ENCODE data around the gene TCP1. TPM values are rescaled to one million over a fixed set of nuclear protein-coding genes. Genes with fewer than 3 reads are reported as not detected.
A peak's percentile ranks its signal among the peaks of the same experiment; 100 is the strongest.

The TCP1 gene
- total and polyA plus RNA-seq, 2 of the 13 experiments (the other 11 are each of a cell fraction or from before 2014, with no cell fraction given) = 116 to 553 TPM

DNA sequence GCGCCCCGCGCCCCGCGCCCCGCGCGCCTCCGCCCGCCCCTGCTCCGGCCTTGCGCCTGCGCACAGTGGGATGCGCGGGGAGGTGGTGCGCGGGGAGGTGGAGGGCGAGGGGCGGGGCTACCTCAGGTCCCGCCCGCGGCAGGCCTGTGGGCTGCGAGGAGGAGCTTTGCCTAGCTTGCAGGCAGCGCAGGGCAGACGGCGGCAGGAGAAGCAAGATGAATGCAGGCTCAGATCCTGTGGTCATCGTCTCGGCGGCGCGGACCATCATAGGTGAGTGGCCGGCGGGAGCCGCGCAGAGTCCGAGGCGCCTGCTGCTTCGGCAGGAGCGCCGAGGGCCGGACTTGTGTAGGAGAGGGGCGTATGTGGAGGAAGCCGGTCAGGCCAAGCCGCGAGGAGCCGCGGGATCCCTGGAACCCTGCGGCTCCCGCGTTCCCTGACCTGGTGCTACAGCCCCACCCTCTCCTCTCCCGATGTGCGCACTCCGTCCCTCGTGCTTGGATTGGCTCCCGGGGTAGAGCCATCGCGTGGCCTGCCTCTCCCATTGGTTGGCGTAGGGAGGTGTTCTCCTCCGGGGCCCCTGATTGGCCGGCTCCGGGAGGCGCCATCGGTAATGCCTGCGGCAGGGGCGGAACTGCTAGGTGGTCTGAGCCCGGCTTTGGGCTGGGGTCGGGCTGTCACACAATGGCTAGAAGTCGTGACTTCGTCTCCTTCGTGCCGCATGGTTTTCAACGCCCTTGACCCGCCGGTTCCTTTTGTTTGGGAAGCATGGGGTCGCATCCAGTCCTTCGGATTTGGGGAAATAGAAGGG is 27.3 kb downstream of the TCP1 start, which contains the start of gene ACAT2 (continued):
- TF ChIP-seq MXI1 (IDR thresholded peaks at IDR 0.05; ENCODE audit: borderline replicate concordance, low read depth, low read length) (no peak; the same call in 2 of the 3 replicates), ZNF468 (CRISPR knock-in tag; IDR thresholded peaks at IDR 0.05) (no peak), SPEN (CRISPR knock-in tag; IDR thresholded peaks at IDR 0.05; ENCODE audit: low read depth) (peak; percentile 60), ZNF543 (CRISPR knock-in tag; IDR thresholded peaks at IDR 0.05) (peak; percentile 83), HOXA7 (CRISPR knock-in tag; IDR thresholded peaks at IDR 0.05) (no peak), MBNL3 (CRISPR knock-in tag; conservative IDR thresholded peaks at IDR 0.05) (no peak), ZNF430 (CRISPR knock-in tag; IDR thresholded peaks at IDR 0.05) (peak; percentile 85; the same call in 1 of the 2 replicates), TSC22D2 (CRISPR knock-in tag; IDR thresholded peaks at IDR 0.05; ENCODE audit: borderline replicate concordance) (peak; percentile 64; the same call in 1 of the 2 replicates), FOXK1 (CRISPR knock-in tag; IDR thresholded peaks at IDR 0.05; ENCODE audit: borderline replicate concordance, low read depth) (peak; percentile 65; the same call in 1 of the 2 replicates), TP53 (CRISPR knock-in tag; conservative IDR thresholded peaks at IDR 0.05) (peak; percentile 74; the same call in 1 of the 2 replicates), EZH2 (conservative IDR thresholded peaks at IDR 0.05; ENCODE audit: low read depth, low read length) (no peak), ZFP90 (CRISPR knock-in tag; IDR thresholded peaks at IDR 0.05; ENCODE audit: borderline replicate concordance) (peak; percentile 95; the same call in 1 of the 2 replicates), ZNF484 (CRISPR knock-in tag; IDR thresholded peaks at IDR 0.05; ENCODE audit: borderline replicate concordance, low read depth) (peak; percentile 56; the same call in 1 of the 2 replicates), KLF6 (CRISPR knock-in tag; IDR thresholded peaks at IDR 0.05) (no peak; the same call in 1 of the 2 replicates), POLR2G (IDR thresholded peaks at IDR 0.05; ENCODE audit: low read depth, low read length) (peak; percentile 76)
- TF ChIP-seq, protein P1, sequence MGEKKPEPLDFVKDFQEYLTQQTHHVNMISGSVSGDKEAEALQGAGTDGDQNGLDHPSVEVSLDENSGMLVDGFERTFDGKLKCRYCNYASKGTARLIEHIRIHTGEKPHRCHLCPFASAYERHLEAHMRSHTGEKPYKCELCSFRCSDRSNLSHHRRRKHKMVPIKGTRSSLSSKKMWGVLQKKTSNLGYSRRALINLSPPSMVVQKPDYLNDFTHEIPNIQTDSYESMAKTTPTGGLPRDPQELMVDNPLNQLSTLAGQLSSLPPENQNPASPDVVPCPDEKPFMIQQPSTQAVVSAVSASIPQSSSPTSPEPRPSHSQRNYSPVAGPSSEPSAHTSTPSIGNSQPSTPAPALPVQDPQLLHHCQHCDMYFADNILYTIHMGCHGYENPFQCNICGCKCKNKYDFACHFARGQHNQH (CRISPR knock-in tag; IDR thresholded peaks at IDR 0.05) = peak; percentile 80
- TF ChIP-seq, protein P2, sequence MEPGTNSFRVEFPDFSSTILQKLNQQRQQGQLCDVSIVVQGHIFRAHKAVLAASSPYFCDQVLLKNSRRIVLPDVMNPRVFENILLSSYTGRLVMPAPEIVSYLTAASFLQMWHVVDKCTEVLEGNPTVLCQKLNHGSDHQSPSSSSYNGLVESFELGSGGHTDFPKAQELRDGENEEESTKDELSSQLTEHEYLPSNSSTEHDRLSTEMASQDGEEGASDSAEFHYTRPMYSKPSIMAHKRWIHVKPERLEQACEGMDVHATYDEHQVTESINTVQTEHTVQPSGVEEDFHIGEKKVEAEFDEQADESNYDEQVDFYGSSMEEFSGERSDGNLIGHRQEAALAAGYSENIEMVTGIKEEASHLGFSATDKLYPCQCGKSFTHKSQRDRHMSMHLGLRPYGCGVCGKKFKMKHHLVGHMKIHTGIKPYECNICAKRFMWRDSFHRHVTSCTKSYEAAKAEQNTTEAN (CRISPR knock-in tag; conservative IDR thresholded peaks at IDR 0.05) = 0 out of 2 replicates have a peak, but pooled peaks have one; percentile 54
- TF ChIP-seq, protein P3, sequence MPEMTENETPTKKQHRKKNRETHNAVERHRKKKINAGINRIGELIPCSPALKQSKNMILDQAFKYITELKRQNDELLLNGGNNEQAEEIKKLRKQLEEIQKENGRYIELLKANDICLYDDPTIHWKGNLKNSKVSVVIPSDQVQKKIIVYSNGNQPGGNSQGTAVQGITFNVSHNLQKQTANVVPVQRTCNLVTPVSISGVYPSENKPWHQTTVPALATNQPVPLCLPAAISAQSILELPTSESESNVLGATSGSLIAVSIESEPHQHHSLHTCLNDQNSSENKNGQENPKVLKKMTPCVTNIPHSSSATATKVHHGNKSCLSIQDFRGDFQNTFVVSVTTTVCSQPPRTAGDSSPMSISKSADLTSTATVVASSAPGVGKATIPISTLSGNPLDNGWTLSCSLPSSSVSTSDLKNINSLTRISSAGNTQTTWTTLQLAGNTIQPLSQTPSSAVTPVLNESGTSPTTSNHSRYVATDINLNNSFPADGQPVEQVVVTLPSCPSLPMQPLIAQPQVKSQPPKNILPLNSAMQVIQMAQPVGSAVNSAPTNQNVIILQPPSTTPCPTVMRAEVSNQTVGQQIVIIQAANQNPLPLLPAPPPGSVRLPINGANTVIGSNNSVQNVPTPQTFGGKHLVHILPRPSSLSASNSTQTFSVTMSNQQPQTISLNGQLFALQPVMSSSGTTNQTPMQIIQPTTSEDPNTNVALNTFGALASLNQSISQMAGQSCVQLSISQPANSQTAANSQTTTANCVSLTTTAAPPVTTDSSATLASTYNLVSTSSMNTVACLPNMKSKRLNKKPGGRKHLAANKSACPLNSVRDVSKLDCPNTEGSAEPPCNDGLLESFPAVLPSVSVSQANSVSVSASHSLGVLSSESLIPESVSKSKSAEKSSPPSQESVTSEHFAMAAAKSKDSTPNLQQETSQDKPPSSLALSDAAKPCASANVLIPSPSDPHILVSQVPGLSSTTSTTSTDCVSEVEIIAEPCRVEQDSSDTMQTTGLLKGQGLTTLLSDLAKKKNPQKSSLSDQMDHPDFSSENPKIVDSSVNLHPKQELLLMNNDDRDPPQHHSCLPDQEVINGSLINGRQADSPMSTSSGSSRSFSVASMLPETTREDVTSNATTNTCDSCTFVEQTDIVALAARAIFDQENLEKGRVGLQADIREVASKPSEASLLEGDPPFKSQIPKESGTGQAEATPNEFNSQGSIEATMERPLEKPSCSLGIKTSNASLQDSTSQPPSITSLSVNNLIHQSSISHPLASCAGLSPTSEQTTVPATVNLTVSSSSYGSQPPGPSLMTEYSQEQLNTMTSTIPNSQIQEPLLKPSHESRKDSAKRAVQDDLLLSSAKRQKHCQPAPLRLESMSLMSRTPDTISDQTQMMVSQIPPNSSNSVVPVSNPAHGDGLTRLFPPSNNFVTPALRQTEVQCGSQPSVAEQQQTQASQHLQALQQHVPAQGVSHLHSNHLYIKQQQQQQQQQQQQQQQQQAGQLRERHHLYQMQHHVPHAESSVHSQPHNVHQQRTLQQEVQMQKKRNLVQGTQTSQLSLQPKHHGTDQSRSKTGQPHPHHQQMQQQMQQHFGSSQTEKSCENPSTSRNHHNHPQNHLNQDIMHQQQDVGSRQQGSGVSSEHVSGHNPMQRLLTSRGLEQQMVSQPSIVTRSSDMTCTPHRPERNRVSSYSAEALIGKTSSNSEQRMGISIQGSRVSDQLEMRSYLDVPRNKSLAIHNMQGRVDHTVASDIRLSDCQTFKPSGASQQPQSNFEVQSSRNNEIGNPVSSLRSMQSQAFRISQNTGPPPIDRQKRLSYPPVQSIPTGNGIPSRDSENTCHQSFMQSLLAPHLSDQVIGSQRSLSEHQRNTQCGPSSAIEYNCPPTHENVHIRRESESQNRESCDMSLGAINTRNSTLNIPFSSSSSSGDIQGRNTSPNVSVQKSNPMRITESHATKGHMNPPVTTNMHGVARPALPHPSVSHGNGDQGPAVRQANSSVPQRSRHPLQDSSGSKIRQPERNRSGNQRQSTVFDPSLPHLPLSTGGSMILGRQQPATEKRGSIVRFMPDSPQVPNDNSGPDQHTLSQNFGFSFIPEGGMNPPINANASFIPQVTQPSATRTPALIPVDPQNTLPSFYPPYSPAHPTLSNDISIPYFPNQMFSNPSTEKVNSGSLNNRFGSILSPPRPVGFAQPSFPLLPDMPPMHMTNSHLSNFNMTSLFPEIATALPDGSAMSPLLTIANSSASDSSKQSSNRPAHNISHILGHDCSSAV (CRISPR knock-in tag; IDR thresholded peaks at IDR 0.05; ENCODE audit: borderline replicate concordance) = peak; percentile 91; the same call in 1 of the 2 replicates

Data from HepG2 (cell line).